ENCODE results near the gene RBPJL. TPM values are rescaled to one million over a fixed set of nuclear protein-coding genes. Genes with fewer than 3 reads are reported as not detected.

The RBPJL gene
- total and polyA plus RNA-seq, 2 of the 8 experiments (the other 6 are each of a cell fraction or from before 2014, with no cell fraction given) = 0.67 to 1.3 TPM

- no peak overlapping the region; the same call in 1 of the 2 replicates for H2BK15ac ChIP-seq (ENCODE audit: low read length)
- H3K4ac ChIP-seq (replicated peaks; ENCODE audit: insufficient read length, low read depth, low read length) = no peak overlapping the region
- ChIA-PET CTCF (ENCODE audit: partially characterized antibody) (interaction anchor here (0.7 to 2.4 kb wide), 8 partner anchors 11 to 95 kb away, joined by 3 to 12 read pairs (median 4); no protein-coding TSS in a partner anchor), POLR2A (ENCODE audit: partially characterized antibody) (interaction anchor here (0.7 to 13.2 kb wide), 4 partner anchors 8 to 61 kb away, joined by 3 to 113 read pairs (median 4); partner anchors contain the start of gene SDC4)
- H3K9me3 ChIP-seq (ENCODE audit: insufficient read depth in 2 of 2, low read depth in 1 of 2, low read length in 1 of 2) = no peaks in the 10 kb centered on the region
- no peak overlapping the region for H4K91ac ChIP-seq (replicated peaks; ENCODE audit: insufficient read length, low read length)
- H3K4me3 ChIP-seq (ENCODE audit: extremely low read depth in 1 of 4, insufficient read depth in 2 of 4, low read depth in 3 of 4, low read length in 4 of 4) = no peak overlapping the region
- no peak overlapping the region for H2BK5ac ChIP-seq (ENCODE audit: low read depth, low read length)
- no peak for FAIRE-seq
- no peaks in the 10 kb centered on the region for H3K79me1 ChIP-seq (ENCODE audit: low read depth, low read length)
- no peak overlapping the region for H3K23ac ChIP-seq (ENCODE audit: insufficient read length)
- no peak overlapping the region for H3K14ac ChIP-seq (ENCODE audit: insufficient read length)
- H4K8ac ChIP-seq (ENCODE audit: extremely low read depth, insufficient read depth, low read length) = no peak overlapping the region
- no peaks in the 10 kb centered on the region for H3K36me3 ChIP-seq (ENCODE audit: control insufficient read depth in 2 of 4, insufficient read depth in 4 of 4, low read length in 3 of 4)
- no peak overlapping the region for H3K56ac ChIP-seq (replicated peaks; ENCODE audit: insufficient read length, low read depth, low read length)
- no peaks in the 10 kb centered on the region for H3K27me3 ChIP-seq (replicated peaks in 1 of 4; ENCODE audit: control insufficient read depth in 3 of 4, extremely low read depth in 1 of 4, insufficient read depth in 3 of 4, low read length in 3 of 4)
- no peaks in the 10 kb centered on the region for H4K20me1 ChIP-seq (replicated peaks in 1 of 2; ENCODE audit: control insufficient read depth in 1 of 2, insufficient read depth in 2 of 2, low read length in 2 of 2)
- H3K18ac ChIP-seq (ENCODE audit: extremely low read depth, low read length) = no peak overlapping the region
- no peak overlapping the region for H2AFZ ChIP-seq (ENCODE audit: low read length)
- no peaks in the 10 kb centered on the region for H3K79me2 ChIP-seq (ENCODE audit: control insufficient read depth in 1 of 2, insufficient read depth in 2 of 2, low read length in 2 of 2)
- no peak overlapping the region for H2AK5ac ChIP-seq (ENCODE audit: low read depth, low read length)
- no peak for DNase-seq (ENCODE audit: low read depth in 1 of 2, low spot score in 2 of 2)
- peaks cover 0 to 11% (median 5%) of the 10 kb centered on the region in 4 experiments; a peak in 4 of 7 replicates for H3K4me1 ChIP-seq (replicated peaks in 1 of 4; ENCODE audit: control insufficient read depth in 3 of 4, insufficient read depth in 4 of 4, low read length in 3 of 4)
- no peak overlapping the region for H2BK12ac ChIP-seq (ENCODE audit: low read depth, low read length)
- no peak overlapping the region for H2BK20ac ChIP-seq (ENCODE audit: low read length)
- 79% methylated on average over 9 of the region's 9 CpGs; no CpG with 5 or more reads in 1 of the 2 experiments for WGBS, 2 experiments (ENCODE audit: extremely low coverage in 1 of 2, insufficient coverage in 1 of 2, insufficient read length in 1 of 2, insufficient replicate concordance in 2 of 2, low coverage in 1 of 2, low lambda C conversion rate in 2 of 2, missing lambda C conversion rate in 1 of 2)
- no peak overlapping the region for H2BK120ac ChIP-seq (replicated peaks; ENCODE audit: low read depth, low read length)
- no peak overlapping the region for H3K27ac ChIP-seq (ENCODE audit: low read depth, low read length)
- H4K5ac ChIP-seq (ENCODE audit: insufficient read length, low read depth, low read length) = no peak overlapping the region
- no peak overlapping the region for H3K4me2 ChIP-seq (ENCODE audit: insufficient read depth in 1 of 2, low read depth in 2 of 2, low read length in 2 of 2)
- no peaks in the 10 kb centered on the region for H3K23me2 ChIP-seq (ENCODE audit: low read depth, low read length)
- H3K9ac ChIP-seq (replicated peaks in 1 of 4; ENCODE audit: extremely low read depth in 1 of 4, low read depth in 3 of 4, low read length in 3 of 4) = no peak overlapping the region
- TF ChIP-seq SIRT6 (IDR thresholded peaks at IDR 0.05; ENCODE audit: low read length) = no peak
- TF ChIP-seq KDM4A (IDR thresholded peaks at IDR 0.05; ENCODE audit: low read depth, low read length, severe bottlenecking) = no peak
- no peak for TF ChIP-seq CHD1 (IDR thresholded peaks at IDR 0.05; ENCODE audit: low read depth, low read length)
- no peak for TF ChIP-seq JUN (IDR thresholded peaks at IDR 0.05; ENCODE audit: low read depth, low read length)
- no peak for TF ChIP-seq GTF2F1 (IDR thresholded peaks at IDR 0.05; ENCODE audit: borderline replicate concordance, low read depth, low read length)
- TF ChIP-seq TBP (IDR thresholded peaks at IDR 0.05; ENCODE audit: low read depth, low read length) = no peak
- TF ChIP-seq SIX5 (IDR thresholded peaks at IDR 0.05; ENCODE audit: low read depth, low read length) = no peak
- TF ChIP-seq TAF1 (IDR thresholded peaks at IDR 0.05; ENCODE audit: low read depth, low read length) = no peak
- TF ChIP-seq JUND (IDR thresholded peaks at IDR 0.05; ENCODE audit: low read length) = no peak
- TF ChIP-seq EGR1 (IDR thresholded peaks at IDR 0.05; ENCODE audit: borderline replicate concordance, low read depth, low read length) = no peak
- TF ChIP-seq RBBP5 (IDR thresholded peaks at IDR 0.05; ENCODE audit: borderline replicate concordance, low read depth, low read length) = no peak
- no peak for TF ChIP-seq BCL11A (IDR thresholded peaks at IDR 0.05; ENCODE audit: low read depth in 2 of 2, low read length in 2 of 2)
- TF ChIP-seq SAP30 (IDR thresholded peaks at IDR 0.05; ENCODE audit: insufficient read depth, insufficient replicate concordance, low read length) = no peak
Observed at GRCh38 chr20:45354423-45355208, 48.0 kb downstream of the RBPJL start.
